Measurements from ENCODE around the gene ANKRD29. TPM values are rescaled to one million over a fixed set of nuclear protein-coding genes. Genes with fewer than 3 reads are reported as not detected.

The ANKRD29 gene
- total RNA-seq, 4 donors from 2014 or later: 0.75 to 2.2 (median 1.5) TPM

GRCh38 chr18:23550898-23551297 lies 111.8 kb downstream of the ANKRD29 start:
- in situ Hi-C loops (cut with MboI; ENCODE audit: low pct_ligation_motif_present in 1 of 4, low pct_unique_long_range_greater_than_20kb in 1 of 4, low sequenced_read_pairs in 3 of 4) (no loop called here), intact Hi-C loops (cut with DNase I; ENCODE audit: low total_unique reads) (no loop called here)
- Histone ChIP-seq H3K4me1 (peaks cover 0 to 6% (median 0%) of the 10 kb centered on the region in 4 donors), H3K27me3 (no peaks in the 10 kb centered on the region), H3K9me3 (no peaks in the 10 kb centered on the region), H3K4me3 (no peak overlapping the region), H3K36me3 (peaks cover 0 to 64% (median 22%) of the 10 kb centered on the region in 4 donors), H3K27ac (no peak overlapping the region)
- DNase-seq: no peak
- TF ChIP-seq, protein P1, sequence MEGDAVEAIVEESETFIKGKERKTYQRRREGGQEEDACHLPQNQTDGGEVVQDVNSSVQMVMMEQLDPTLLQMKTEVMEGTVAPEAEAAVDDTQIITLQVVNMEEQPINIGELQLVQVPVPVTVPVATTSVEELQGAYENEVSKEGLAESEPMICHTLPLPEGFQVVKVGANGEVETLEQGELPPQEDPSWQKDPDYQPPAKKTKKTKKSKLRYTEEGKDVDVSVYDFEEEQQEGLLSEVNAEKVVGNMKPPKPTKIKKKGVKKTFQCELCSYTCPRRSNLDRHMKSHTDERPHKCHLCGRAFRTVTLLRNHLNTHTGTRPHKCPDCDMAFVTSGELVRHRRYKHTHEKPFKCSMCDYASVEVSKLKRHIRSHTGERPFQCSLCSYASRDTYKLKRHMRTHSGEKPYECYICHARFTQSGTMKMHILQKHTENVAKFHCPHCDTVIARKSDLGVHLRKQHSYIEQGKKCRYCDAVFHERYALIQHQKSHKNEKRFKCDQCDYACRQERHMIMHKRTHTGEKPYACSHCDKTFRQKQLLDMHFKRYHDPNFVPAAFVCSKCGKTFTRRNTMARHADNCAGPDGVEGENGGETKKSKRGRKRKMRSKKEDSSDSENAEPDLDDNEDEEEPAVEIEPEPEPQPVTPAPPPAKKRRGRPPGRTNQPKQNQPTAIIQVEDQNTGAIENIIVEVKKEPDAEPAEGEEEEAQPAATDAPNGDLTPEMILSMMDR (IDR thresholded peaks at IDR 0.05): no peak
- TF ChIP-seq POLR2A (IDR thresholded peaks at IDR 0.05): no peak

Small RNA genes lying within 50 kb of the gene (small RNA-seq; reads per million reads assigned to genes)
- 0 reads per million in 4 donors for gene RF00019

Other genes starting within 250 kb of the ANKRD29 start
- gene RIOK3, start 209.6 kb downstream of the ANKRD29 start, total RNA-seq: 100 to 1,000 TPM in 3 of 4 donors, 10 to 100 TPM in 1; 33.0 to 182 (median 152) TPM
- gene RMC1, start 159.4 kb downstream of the ANKRD29 start, total RNA-seq: 10 to 100 TPM in 3 of 4 donors, 1 to 10 TPM in 1; 4.4 to 34.1 (median 26.6) TPM
- gene NPC1, start 76.4 kb downstream of the ANKRD29 start, total RNA-seq: 10 to 100 TPM; 33.6 to 96.1 (median 49.7) TPM
- 10 to 100 TPM; 17.5 to 71.8 (median 47.4) TPM for gene LAMA3, start 26.5 kb upstream of the ANKRD29 start, total RNA-seq